CD4-positive, alpha-beta T cell (primary cell): Measurements from ENCODE around the gene LTA4H. TPM values are rescaled to one million over a fixed set of nuclear protein-coding genes. Genes with fewer than 3 reads are reported as not detected.

Experiments
- ATAC-seq: fragments of 200-7000 bp; cut with Tn5 transposase; one replicate; pipeline ENCODE4 v1.10.0; 2022; ENCODE audit warnings: mild to moderate bottlenecking; ENCODE audit not compliant: poor library complexity
- CTCF ChIA-PET: fragments of 350-600 bp; sonication (Branson Sonifier 250); formaldehyde crosslinking; loops from one replicate; lab custom pipeline; 2021; ENCODE audit warnings: antibody characterized with exemption, inconsistent platforms; lab: Charles Lee
- POLR2A ChIA-PET: fragments of 350-600 bp; sonication (Branson Sonifier 250); formaldehyde crosslinking; loops from one replicate; lab custom pipeline; 2021; ENCODE audit warnings: antibody characterized with exemption, inconsistent platforms; lab: Charles Lee
- DNase-seq, 14 experiments: peaks; one replicate each; pipeline ENCODE4 v3.0.0-alpha.2; 2013 to 2020; ENCODE audit warnings: mixed read lengths in 2 of 14
- H3K27ac ChIP-seq, 2 donors: one replicate each; pipeline versions ENCODE4 v1.5.1 to v1.7.0; 2013; ENCODE audit warnings: low read length in 2 of 2, low read depth in 1 of 2, mild to moderate bottlenecking in 1 of 2
- H3K27me3 ChIP-seq, 2 experiments: 1 replicate in 1 of 2; 2 replicates in 1 of 2; pipeline versions ENCODE4 v1.6.1 to v1.7.0; 2013; ENCODE audit warnings: low read length in 2 of 2, control low read depth in 1 of 2, mild to moderate bottlenecking in 1 of 2, moderate library complexity in 1 of 2; ENCODE audit not compliant: insufficient read depth in 2 of 2, control insufficient read depth in 1 of 2
- H3K36me3 ChIP-seq: one replicate; pipeline ENCODE4 v1.6.1; 2013; ENCODE audit warnings: low read length, control low read depth; ENCODE audit not compliant: insufficient read depth
- H3K4me1 ChIP-seq: one replicate; pipeline ENCODE4 v1.6.1; 2013; ENCODE audit warnings: low read length, control low read depth; ENCODE audit not compliant: insufficient read depth
- H3K4me3 ChIP-seq: one replicate; pipeline ENCODE4 v1.5.1; 2013; ENCODE audit warnings: mild to moderate bottlenecking, low read length, moderate library complexity
- H3K9me3 ChIP-seq, 2 experiments: 1 replicate in 1 of 2; 2 replicates in 1 of 2; pipeline versions ENCODE4 v1.6.1 to v1.7.0; 2013; ENCODE audit warnings: low read length in 2 of 2, mild to moderate bottlenecking in 2 of 2, control low read depth in 1 of 2, moderate library complexity in 1 of 2; ENCODE audit not compliant: control insufficient read depth in 1 of 2, insufficient read depth in 1 of 2
- H3K27ac Mint-ChIP-seq: one replicate; pipeline ENCODE4 v1.8.0; 2020; ENCODE audit warnings: mixed read lengths
- H3K27me3 Mint-ChIP-seq: one replicate; pipeline ENCODE4 v1.8.0; 2021; ENCODE audit warnings: mixed read lengths
- H3K36me3 Mint-ChIP-seq: one replicate; pipeline ENCODE4 v1.8.0; 2021; ENCODE audit warnings: low read depth, mixed read lengths
- H3K4me1 Mint-ChIP-seq: one replicate; pipeline ENCODE4 v1.8.0; 2021; ENCODE audit warnings: low read depth, mixed read lengths
- H3K4me3 Mint-ChIP-seq: one replicate; pipeline ENCODE4 v1.8.0; 2020; ENCODE audit warnings: mild to moderate bottlenecking, mixed read lengths
- H3K9me3 Mint-ChIP-seq: one replicate; pipeline ENCODE4 v1.8.0; 2020; ENCODE audit warnings: mixed read lengths
- intact Hi-C, 2 experiments: fragments of 100-400 bp; cut with DNase I in 1 of 2; cut with micrococcal nuclease in 1 of 2; formaldehyde crosslinking; loops; one replicate each; pipeline versions ENCODE4 v1.15.1 to v1.9.0; 2023 to 2025; cut with DNase I, micrococcal nuclease
- total RNA-seq, 174 experiments: library from RNA in 2 of 174; stranded (reverse) in 2 of 174; gene quantifications; one replicate each; pipeline ENCODE4 v1.2.3 and lab custom pipeline; 2021 to 2026
- TF ChIP-seq, protein P1 (sequence below): fragments of 200-600 bp; IDR thresholded peaks from one replicate; pipeline ENCODE4 v1.8.0; 2022; ENCODE audit warnings: antibody characterized with exemption, mild to moderate bottlenecking

The LTA4H gene
- total RNA-seq, 2 experiments from 2014 or later: 43.0 to 44.0 TPM

DNA sequence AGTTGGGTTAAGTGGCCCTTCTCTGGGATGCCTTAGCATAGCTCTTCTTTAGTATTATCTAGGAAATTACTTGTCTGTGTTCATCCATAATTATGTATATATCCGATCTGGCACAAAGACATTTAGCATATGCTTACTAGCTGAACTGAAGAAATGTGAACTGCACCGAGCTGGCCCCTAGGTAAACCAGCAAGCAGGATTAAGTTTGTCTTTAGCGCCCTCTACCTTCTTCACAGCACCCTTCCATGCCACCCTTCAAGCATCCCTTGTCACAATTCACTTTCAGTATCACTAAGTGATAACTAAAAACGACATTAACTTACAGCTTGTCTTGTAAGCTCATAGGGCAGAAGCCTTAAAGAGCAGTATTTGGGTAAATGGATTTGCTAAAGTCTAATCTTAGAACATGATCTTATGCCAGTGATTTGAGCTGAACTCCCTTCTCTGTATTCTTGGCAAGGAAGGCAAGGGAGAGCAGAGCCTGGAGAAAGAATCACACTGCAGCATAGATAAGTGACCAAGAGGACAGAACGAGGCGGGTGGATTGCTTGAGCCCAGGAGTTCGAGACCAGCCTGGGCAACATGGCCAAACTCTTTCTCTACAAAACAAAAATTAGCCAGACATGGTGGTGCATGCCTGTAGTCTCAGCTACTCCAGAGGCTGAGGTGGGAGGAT is 36.6 kb downstream of the LTA4H start:
- H3K4me3 Mint-ChIP-seq: no peak overlapping the region
- TF ChIP-seq, protein P1, sequence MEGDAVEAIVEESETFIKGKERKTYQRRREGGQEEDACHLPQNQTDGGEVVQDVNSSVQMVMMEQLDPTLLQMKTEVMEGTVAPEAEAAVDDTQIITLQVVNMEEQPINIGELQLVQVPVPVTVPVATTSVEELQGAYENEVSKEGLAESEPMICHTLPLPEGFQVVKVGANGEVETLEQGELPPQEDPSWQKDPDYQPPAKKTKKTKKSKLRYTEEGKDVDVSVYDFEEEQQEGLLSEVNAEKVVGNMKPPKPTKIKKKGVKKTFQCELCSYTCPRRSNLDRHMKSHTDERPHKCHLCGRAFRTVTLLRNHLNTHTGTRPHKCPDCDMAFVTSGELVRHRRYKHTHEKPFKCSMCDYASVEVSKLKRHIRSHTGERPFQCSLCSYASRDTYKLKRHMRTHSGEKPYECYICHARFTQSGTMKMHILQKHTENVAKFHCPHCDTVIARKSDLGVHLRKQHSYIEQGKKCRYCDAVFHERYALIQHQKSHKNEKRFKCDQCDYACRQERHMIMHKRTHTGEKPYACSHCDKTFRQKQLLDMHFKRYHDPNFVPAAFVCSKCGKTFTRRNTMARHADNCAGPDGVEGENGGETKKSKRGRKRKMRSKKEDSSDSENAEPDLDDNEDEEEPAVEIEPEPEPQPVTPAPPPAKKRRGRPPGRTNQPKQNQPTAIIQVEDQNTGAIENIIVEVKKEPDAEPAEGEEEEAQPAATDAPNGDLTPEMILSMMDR: peak; percentile 67
- no peak overlapping the region for H3K27ac ChIP-seq
- peaks cover 25% of the 10 kb centered on the region for H3K36me3 ChIP-seq
- no peaks in the 10 kb centered on the region for H3K9me3 Mint-ChIP-seq
- CTCF ChIA-PET: interaction anchor here (0.6 to 2.1 kb wide), 13 partner anchors 8 to 799 kb away, joined by 3 to 24 read pairs (median 4); partner anchors contain the start of gene SNRPF
- H3K4me1 ChIP-seq: peaks cover 4% of the 10 kb centered on the region
- H3K27me3 ChIP-seq: no peaks in the 10 kb centered on the region
- H3K9me3 ChIP-seq: no peaks in the 10 kb centered on the region
- intact Hi-C loops: loop anchor here (1.0 to 10.0 kb wide), 3 partner anchors 80 to 884 kb away; no protein-coding TSS in a partner anchor
- DNase-seq (peak in 13 of 14 experiments; percentile 5 to 78 (median 20)), ATAC-seq (peak; percentile 99)
- no peak overlapping the region for H3K27ac Mint-ChIP-seq
- H3K36me3 Mint-ChIP-seq: peaks cover 19% of the 10 kb centered on the region
- POLR2A ChIA-PET: interaction anchor here (0.6 to 1.5 kb wide), 3 partner anchors 37 to 1418 kb away, joined by 3 to 5 read pairs (median 4); partner anchors contain the start of gene LTA4H
- H3K27me3 Mint-ChIP-seq: no peaks in the 10 kb centered on the region
- H3K4me1 Mint-ChIP-seq: no peaks in the 10 kb centered on the region
- H3K4me3 ChIP-seq: no peak overlapping the region

GRCh38 chr12:95997911-95998510 is 37.4 kb downstream of the LTA4H start:
- intact Hi-C loops: loop anchor here (1.0 to 10.0 kb wide), 3 partner anchors 80 to 883 kb away; no protein-coding TSS in a partner anchor
- no peak for DNase-seq
- Histone ChIP-seq H3K4me1 (peaks cover 4% of the 10 kb centered on the region), H3K27me3 (no peaks in the 10 kb centered on the region), H3K9me3 (no peaks in the 10 kb centered on the region), H3K4me3 (no peak overlapping the region), H3K36me3 (peaks cover 18% of the 10 kb centered on the region), H3K27ac (no peak overlapping the region)
- Mint-ChIP-seq H3K9me3 (no peaks in the 10 kb centered on the region), H3K27ac (no peak overlapping the region), H3K27me3 (no peaks in the 10 kb centered on the region), H3K4me1 (no peaks in the 10 kb centered on the region), H3K4me3 (no peak overlapping the region), H3K36me3 (peaks cover 19% of the 10 kb centered on the region)
- ATAC-seq: no peak
- TF ChIP-seq, protein P1: no peak
- CTCF ChIA-PET: interaction anchor here (0.6 to 2.1 kb wide), 13 partner anchors 8 to 798 kb away, joined by 3 to 24 read pairs (median 4); partner anchors contain the start of gene SNRPF
- POLR2A ChIA-PET: interaction anchor here (1.0 kb wide), 1 partner anchor 37 kb away, joined by 5 read pairs; the partner anchor contains the start of gene LTA4H

- ChIA-PET POLR2A (interaction anchor here (1.6 kb wide), 1 partner anchor 55 kb away, joined by 4 read pairs; the partner anchor contains the start of gene CCDC38), CTCF (interaction anchor here (1.5 to 2.0 kb wide), 3 partner anchors 15 to 79 kb away, joined by 3 to 24 read pairs (median 8); no protein-coding TSS in a partner anchor)
- Histone ChIP-seq H3K4me1 (peaks cover 4% of the 10 kb centered on the region), H3K27ac (no peak overlapping the region), H3K36me3 (peaks cover 11% of the 10 kb centered on the region), H3K27me3 (no peaks in the 10 kb centered on the region), H3K4me3 (no peak overlapping the region), H3K9me3 (no peaks in the 10 kb centered on the region)
- Mint-ChIP-seq H3K4me3 (no peak overlapping the region), H3K27ac (no peak overlapping the region), H3K36me3 (peaks cover 12% of the 10 kb centered on the region), H3K27me3 (no peaks in the 10 kb centered on the region), H3K4me1 (no peaks in the 10 kb centered on the region), H3K9me3 (no peaks in the 10 kb centered on the region)
- intact Hi-C loops: loop anchor here (5.0 to 10.0 kb wide), 2 partner anchors 880 to 882 kb away; no protein-coding TSS in a partner anchor
- ATAC-seq: no peak
- DNase-seq: no peak
- TF ChIP-seq, protein P1: no peak
Observed at GRCh38 chr12:95997276-95997675, 38.1 kb downstream of the LTA4H start.
